ENCODE data around the gene ZNF579. TPM values are rescaled to one million over a fixed set of nuclear protein-coding genes. Genes with fewer than 3 reads are reported as not detected.
A peak's percentile ranks its signal among the peaks of the same experiment; 100 is the strongest.

Gene ZNF579
- total and polyA plus RNA-seq, 9 of the 15 experiments (the other 6 are each of a cell fraction or from before 2014, with no cell fraction given), result 0.06 to 15.9 (median 1.6) TPM

DNA sequence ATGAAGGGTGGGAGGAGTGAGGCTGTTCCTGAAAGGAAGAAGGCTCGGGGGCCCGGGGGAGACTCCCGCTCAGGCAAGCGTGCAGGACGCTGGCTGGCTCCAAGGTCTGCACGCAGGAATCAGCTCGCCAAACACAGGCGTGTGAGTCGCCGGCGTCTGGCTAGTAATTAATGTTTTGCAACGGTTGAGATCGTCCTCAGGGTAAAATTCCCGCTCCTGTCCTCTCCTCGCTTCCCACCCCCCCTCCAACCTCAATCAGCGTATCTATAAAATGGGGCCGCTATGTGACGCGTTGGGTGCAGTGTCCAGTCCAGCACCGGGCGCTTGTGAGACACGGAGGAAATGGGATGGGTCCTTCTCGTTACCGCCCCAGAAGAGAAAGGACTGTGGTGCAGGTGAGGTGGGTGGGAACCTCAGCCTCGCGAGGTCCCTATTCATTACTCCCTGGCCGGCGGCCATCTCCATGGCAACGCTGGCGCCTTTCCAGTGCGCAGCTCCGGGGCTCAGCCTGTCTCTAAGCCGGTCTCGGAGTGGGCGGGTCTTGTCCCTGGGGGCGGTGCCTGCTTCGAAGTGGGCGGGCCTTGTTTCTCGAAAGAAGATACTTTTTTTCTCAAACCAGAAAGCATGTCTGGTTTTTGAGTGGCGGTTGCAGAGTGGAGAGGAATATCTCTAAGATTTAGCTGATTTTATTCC, 6.5 kb upstream of the ZNF579 start (continued):
- TF ChIP-seq PBX2 (CRISPR knock-in tag; IDR thresholded peaks at IDR 0.05; ENCODE audit: low read depth) (no peak), PBX2 (tag; conservative IDR thresholded peaks at IDR 0.05; ENCODE audit: low read depth) (0 out of 2 replicates have a peak, but pooled peaks have one; percentile 12), ZNF740 (CRISPR knock-in tag; IDR thresholded peaks at IDR 0.05) (peak; percentile 95), ZNF740 (tag; IDR thresholded peaks at IDR 0.05) (peak in 1 of 2 experiments; percentile 63; a peak in 1 of 4 replicates), MAZ (CRISPR knock-in tag; conservative IDR thresholded peaks at IDR 0.05 in 1 of 2, IDR thresholded peaks at IDR 0.05 in 1 of 2) (peak in 1 of 2 experiments; percentile 30; a peak in 2 of 4 replicates), ZNF263 (CRISPR knock-in tag; IDR thresholded peaks at IDR 0.05; ENCODE audit: borderline replicate concordance) (0 out of 2 replicates have a peak, but pooled peaks have one; percentile 42), ZNF76 (CRISPR knock-in tag; IDR thresholded peaks at IDR 0.05; ENCODE audit: borderline replicate concordance) (no peak), ETV5 (CRISPR knock-in tag; IDR thresholded peaks at IDR 0.05; ENCODE audit: low read depth) (no peak; the same call in 1 of the 2 replicates), HNRNPLL (IDR thresholded peaks at IDR 0.05; ENCODE audit: low read depth, low read length, poor library complexity, severe bottlenecking) (peak; percentile 43), DPF2 (IDR thresholded peaks at IDR 0.05) (no peak), THAP7 (CRISPR knock-in tag; IDR thresholded peaks at IDR 0.05) (no peak), CXXC5 (CRISPR knock-in tag; IDR thresholded peaks at IDR 0.05) (peak; percentile 25; the same call in 1 of the 2 replicates), NFYB (IDR thresholded peaks at IDR 0.05; ENCODE audit: extremely low read depth, insufficient read length) (no peak), ATF7 (IDR thresholded peaks at IDR 0.05) (peak; percentile 28; the same call in 1 of the 2 replicates), HMG20B (CRISPR knock-in tag; IDR thresholded peaks at IDR 0.05) (no peak)
- TF ChIP-seq, protein P1, sequence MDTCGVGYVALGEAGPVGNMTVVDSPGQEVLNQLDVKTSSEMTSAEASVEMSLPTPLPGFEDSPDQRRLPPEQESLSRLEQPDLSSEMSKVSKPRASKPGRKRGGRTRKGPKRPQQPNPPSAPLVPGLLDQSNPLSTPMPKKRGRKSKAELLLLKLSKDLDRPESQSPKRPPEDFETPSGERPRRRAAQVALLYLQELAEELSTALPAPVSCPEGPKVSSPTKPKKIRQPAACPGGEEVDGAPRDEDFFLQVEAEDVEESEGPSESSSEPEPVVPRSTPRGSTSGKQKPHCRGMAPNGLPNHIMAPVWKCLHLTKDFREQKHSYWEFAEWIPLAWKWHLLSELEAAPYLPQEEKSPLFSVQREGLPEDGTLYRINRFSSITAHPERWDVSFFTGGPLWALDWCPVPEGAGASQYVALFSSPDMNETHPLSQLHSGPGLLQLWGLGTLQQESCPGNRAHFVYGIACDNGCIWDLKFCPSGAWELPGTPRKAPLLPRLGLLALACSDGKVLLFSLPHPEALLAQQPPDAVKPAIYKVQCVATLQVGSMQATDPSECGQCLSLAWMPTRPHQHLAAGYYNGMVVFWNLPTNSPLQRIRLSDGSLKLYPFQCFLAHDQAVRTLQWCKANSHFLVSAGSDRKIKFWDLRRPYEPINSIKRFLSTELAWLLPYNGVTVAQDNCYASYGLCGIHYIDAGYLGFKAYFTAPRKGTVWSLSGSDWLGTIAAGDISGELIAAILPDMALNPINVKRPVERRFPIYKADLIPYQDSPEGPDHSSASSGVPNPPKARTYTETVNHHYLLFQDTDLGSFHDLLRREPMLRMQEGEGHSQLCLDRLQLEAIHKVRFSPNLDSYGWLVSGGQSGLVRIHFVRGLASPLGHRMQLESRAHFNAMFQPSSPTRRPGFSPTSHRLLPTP (IDR thresholded peaks at IDR 0.05; ENCODE audit: borderline replicate concordance, extremely low read depth, insufficient read length), result no peak
- TF ChIP-seq, protein P2, sequence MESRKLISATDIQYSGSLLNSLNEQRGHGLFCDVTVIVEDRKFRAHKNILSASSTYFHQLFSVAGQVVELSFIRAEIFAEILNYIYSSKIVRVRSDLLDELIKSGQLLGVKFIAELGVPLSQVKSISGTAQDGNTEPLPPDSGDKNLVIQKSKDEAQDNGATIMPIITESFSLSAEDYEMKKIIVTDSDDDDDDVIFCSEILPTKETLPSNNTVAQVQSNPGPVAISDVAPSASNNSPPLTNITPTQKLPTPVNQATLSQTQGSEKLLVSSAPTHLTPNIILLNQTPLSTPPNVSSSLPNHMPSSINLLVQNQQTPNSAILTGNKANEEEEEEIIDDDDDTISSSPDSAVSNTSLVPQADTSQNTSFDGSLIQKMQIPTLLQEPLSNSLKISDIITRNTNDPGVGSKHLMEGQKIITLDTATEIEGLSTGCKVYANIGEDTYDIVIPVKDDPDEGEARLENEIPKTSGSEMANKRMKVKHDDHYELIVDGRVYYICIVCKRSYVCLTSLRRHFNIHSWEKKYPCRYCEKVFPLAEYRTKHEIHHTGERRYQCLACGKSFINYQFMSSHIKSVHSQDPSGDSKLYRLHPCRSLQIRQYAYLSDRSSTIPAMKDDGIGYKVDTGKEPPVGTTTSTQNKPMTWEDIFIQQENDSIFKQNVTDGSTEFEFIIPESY (CRISPR knock-in tag; IDR thresholded peaks at IDR 0.05), result 0 out of 2 replicates have a peak, but pooled peaks have one; percentile 16

Measured in K562 (cell line).